ENCODE data around the gene RAX2. TPM values are rescaled to one million over a fixed set of nuclear protein-coding genes. Genes with fewer than 3 reads are reported as not detected.
"Not testable (repeated sequence)": the region's sequence is repeated elsewhere in the genome, so short reads cannot be mapped to it uniquely, and the experiment has no call there.

Gene RAX2
- total RNA-seq, 2 experiments from 2014 or later: not detected

DNA sequence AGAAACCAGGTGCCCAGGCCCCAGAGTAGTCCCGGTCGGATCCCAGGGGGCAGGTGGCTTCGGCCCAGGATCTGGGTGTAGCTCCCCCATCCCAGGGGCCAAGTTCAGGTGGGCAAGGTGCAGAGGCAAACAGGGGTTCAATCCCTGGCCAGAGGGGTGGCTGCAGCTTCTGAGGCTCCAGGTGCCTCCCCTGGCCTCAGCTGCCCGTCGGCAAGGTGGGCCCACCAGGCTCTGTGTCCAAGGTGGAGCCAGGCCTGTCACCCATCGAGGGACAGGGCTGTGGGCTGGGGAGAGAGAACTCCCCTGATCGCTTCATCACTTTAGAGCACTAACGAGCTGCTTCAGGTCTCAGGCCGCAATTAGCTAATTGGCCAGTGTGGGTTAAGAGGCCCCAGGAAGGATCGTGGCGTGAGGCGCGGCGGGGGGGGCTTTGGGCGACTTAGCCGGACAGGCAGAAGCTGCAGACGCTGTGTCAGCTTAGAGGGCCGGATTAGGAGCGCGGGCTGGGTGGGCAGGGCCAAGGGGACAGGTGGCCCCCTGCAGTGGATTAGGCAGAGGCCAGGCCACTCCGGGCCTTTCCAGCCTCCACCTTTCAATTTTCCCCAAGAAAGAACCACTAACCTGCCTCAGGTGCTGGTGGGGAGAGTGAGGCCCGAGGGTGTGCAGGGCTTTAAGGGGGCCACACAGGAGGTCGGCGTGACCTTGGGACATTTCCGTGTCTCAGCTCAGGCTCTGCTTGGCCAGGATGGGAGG lies 2.8 kb upstream of the RAX2 start:
- no peak for DNase-seq
- Mint-ChIP-seq H3K4me1 (ENCODE audit: low read depth) (peaks cover 7% of the 10 kb centered on the region), H3K27me3 (ENCODE audit: low read depth) (no peaks in the 10 kb centered on the region), H3K27ac (no peak overlapping the region), H3K9me3 (ENCODE audit: insufficient read depth) (no peaks in the 10 kb centered on the region), H3K36me3 (ENCODE audit: low read depth) (no peaks in the 10 kb centered on the region), H3K4me3 (no peak overlapping the region)
- ChIA-PET CTCF (interaction anchor here (1.5 to 1.6 kb wide), 2 partner anchors 12 to 47 kb away, joined by 4 to 6 read pairs; partner anchors contain the start of gene MRPL54), POLR2A (interaction anchor here (0.6 kb wide), 1 partner anchor 11 kb away, joined by 3 read pairs; no protein-coding TSS in a partner anchor)
- no peak for ATAC-seq

DNA sequence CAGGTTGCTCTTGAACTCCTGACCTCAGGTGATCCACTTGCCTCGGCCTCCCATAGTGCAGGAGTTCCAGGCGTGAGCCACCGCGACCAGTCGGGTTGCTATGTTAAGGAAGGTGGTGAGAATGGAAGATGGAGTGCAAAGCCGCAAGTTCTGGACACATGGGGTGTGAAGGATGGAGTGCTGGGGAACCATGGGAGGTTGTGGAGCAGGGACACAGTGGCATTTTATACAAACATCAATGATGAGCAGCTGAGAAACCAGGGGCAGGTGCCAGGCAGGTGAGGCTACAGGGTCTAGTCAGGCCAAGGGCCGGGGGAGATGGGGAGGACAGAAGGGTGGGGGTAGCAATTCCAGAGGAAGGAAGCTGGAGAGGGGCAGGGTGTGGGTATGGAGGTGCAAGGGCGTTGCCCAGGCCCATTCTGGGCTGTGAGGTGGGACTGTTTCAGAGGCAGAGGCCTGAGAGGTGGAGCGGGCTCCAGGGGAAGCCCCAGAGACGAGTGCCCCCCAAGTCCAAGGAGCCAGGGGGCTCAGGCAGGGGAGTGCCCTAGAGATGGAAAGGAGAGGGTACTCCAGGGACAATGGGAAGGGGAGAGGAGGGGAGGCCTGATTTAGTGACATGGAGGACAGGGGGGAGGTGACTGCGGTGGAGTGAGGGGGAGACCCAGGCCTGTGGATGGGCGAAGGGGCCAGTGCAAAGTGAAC lies 1.9 kb upstream of the RAX2 start:
- no peak overlapping the region for H3K4me3 Mint-ChIP-seq
- CTCF ChIA-PET: interaction anchor here (1.3 to 1.6 kb wide), 3 partner anchors 11 to 48 kb away, joined by 3 to 6 read pairs (median 4); partner anchors contain the start of gene MRPL54
- ATAC-seq: no peak
- H3K27ac Mint-ChIP-seq: no peak overlapping the region
- H3K4me1 Mint-ChIP-seq (ENCODE audit: low read depth): peaks cover 8% of the 10 kb centered on the region
- no peak for DNase-seq
- H3K27me3 Mint-ChIP-seq (ENCODE audit: low read depth): no peaks in the 10 kb centered on the region
- no peaks in the 10 kb centered on the region for H3K9me3 Mint-ChIP-seq (ENCODE audit: insufficient read depth)
- POLR2A ChIA-PET: no interaction called here
- peaks cover under 1% of the 10 kb centered on the region for H3K36me3 Mint-ChIP-seq (ENCODE audit: low read depth)

DNA sequence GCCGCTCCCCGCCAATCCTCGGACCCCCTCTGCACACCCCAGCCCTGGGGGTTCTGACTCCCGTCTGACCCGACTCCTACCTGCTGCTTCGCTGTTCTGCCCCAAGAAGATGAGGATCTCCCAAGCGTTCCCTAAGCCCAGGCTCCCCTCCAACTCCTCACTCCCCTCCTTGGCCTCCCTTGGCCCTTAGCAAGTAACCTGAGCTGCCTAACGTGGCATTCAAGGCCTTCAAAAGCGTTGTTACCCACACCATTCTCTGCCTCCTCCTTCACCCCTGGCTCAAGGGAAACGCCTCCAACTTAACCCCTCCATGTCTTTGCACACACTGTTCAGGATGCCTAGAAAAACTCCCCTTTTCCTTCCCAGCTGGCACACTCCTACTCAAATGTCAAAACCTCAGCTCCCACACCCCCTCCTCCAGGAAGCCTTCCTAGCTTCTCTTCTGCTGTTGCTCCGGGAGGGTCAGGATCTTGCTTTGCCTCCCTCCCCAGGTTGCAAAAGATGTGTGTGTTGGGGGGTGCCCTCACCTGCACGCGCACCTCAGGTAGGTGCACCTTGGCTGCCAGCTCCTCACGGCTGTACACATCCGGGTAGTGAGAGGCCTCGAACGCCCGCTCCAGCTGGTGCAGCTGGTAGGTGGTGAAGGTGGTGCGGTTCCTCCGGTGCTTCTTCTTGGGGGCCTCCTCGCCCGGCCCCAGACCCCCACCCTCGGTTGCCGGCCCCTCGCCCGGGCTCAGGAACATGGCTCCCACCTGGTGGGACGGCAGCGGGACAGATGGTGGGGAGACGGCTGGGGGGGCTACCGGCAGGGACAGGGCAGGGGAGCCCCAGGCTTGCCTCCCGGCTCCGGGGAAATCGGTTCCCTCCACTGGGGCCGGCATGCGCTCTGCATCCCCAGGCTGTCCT lies 775 bp downstream of the RAX2 start:
- POLR2A ChIA-PET: interaction anchor here (1.2 kb wide), 1 partner anchor 9 kb away, joined by 8 read pairs; the partner anchor contains the start of gene MRPL54
- no peaks in the 10 kb centered on the region for H3K9me3 Mint-ChIP-seq (ENCODE audit: insufficient read depth)
- CTCF ChIA-PET: no interaction called here
- H3K36me3 Mint-ChIP-seq (ENCODE audit: low read depth): peaks cover 15% of the 10 kb centered on the region
- DNase-seq (no peak), ATAC-seq (no peak)
- H3K27me3 Mint-ChIP-seq (ENCODE audit: low read depth): no peaks in the 10 kb centered on the region
- peaks cover 26% of the 10 kb centered on the region for H3K4me1 Mint-ChIP-seq (ENCODE audit: low read depth)
- peak overlapping the region; percentile 0 for H3K27ac Mint-ChIP-seq
- no peak overlapping the region for H3K4me3 Mint-ChIP-seq

DNA sequence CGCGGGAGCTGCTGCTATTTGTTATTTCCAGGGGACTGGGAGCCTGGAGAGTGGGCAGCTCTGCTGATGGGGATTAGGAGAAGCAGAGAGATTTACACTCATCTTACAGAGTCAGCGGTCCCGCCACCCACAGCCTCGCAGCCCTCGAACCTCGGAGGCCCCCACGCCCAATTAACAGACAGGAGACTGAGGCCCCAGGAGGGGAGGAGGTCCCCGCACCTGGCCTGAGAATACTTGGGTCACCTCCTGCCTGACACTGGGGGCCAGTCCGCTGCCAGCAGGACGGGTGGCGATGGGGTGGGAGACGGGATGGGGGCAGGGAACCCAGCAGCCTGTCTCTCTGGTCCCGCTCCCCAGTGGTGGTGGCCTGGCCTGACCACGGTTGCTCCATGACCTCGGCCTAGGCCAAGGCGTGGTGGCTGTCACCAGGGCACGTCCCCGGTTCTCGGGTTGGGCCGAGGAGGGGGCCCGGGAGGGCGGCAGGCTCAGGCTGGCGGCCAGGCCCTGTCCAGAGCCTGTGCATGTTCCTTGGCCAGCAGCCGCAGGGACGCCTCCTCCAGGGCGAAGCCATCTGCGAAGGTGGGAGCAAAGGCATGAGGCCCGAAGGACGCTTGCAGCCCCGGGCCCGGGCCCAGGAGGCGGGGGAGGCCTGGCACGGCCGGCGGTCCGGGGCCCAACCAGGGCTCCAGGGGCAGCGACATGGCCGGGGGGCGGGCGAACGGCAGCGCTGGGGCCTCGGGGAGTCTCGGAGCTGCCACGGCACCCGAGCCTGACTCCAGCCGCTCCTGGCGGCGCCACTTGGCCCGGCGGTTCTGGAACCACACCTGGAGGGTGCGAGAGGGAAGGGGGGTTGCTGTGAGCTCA lies 1.7 kb downstream of the RAX2 start:
- ChIA-PET CTCF (no interaction called here), POLR2A (interaction anchor here (1.2 kb wide), 1 partner anchor 8 kb away, joined by 8 read pairs; the partner anchor contains the start of gene MRPL54)
- Mint-ChIP-seq H3K36me3 (ENCODE audit: low read depth) (peaks cover 17% of the 10 kb centered on the region), H3K4me3 (no peak overlapping the region), H3K4me1 (ENCODE audit: low read depth) (peaks cover 27% of the 10 kb centered on the region), H3K27me3 (ENCODE audit: low read depth) (no peaks in the 10 kb centered on the region), H3K9me3 (ENCODE audit: insufficient read depth) (no peaks in the 10 kb centered on the region), H3K27ac (peak overlapping the region; percentile 25)
- ATAC-seq (no peak), DNase-seq (no peak)

DNA sequence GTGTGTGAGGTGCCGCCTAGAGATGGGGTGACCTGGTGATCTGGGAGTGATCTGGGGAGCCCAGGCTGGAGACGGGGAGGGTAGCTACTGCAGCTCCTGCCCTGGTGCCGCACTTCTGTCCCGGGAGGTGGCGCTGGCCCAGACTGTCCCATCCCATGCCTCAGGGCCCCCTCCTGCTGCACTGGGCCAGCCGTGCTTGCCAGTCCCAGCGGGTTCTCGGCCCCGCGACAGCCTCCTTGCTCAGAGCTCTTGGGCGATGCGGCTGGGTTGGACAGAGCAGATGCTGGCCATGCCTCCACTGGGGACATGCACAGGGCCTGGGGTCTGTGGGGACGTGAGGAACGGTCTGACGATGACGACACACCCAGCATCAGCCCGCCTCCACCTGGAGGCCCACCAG lies 2.5 kb downstream of the RAX2 start:
- peaks cover 17% of the 10 kb centered on the region for H3K36me3 Mint-ChIP-seq (ENCODE audit: low read depth)
- POLR2A ChIA-PET: interaction anchor here (0.6 kb wide), 1 partner anchor 9 kb away, joined by 4 read pairs; no protein-coding TSS in a partner anchor
- H3K9me3 Mint-ChIP-seq (ENCODE audit: insufficient read depth): no peaks in the 10 kb centered on the region
- ATAC-seq (no peak), DNase-seq (no peak)
- H3K4me3 Mint-ChIP-seq: no peak overlapping the region
- peaks cover 27% of the 10 kb centered on the region for H3K4me1 Mint-ChIP-seq (ENCODE audit: low read depth)
- H3K27me3 Mint-ChIP-seq (ENCODE audit: low read depth): no peaks in the 10 kb centered on the region
- no peak overlapping the region for H3K27ac Mint-ChIP-seq
- CTCF ChIA-PET: no interaction called here

DNA sequence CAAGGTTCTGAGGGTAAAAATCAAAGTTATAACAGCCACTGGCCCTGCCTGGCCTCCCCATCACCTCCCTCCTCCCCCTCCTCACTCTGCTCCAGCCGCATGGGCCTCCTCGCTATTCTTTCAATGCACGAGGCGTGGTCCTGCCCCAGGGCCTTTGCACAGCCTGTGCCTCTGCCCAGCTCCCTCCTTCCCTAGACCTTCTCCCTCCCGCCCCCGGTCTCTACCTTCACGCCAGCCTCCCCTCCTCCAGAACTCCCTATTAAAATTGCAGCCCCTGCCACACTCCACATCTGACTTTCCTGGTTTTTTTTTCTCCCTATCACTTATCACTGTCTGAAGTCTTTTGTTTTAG lies 3.3 kb downstream of the RAX2 start:
- Mint-ChIP-seq H3K4me1 (ENCODE audit: low read depth) (peaks cover 27% of the 10 kb centered on the region), H3K27ac (no peak overlapping the region), H3K36me3 (ENCODE audit: low read depth) (peaks cover 17% of the 10 kb centered on the region), H3K27me3 (ENCODE audit: low read depth) (no peaks in the 10 kb centered on the region), H3K4me3 (no peak overlapping the region), H3K9me3 (ENCODE audit: insufficient read depth) (no peaks in the 10 kb centered on the region)
- CTCF ChIA-PET: no interaction called here
- POLR2A ChIA-PET: no interaction called here
- DNase-seq (no peak), ATAC-seq (no peak)

DNA sequence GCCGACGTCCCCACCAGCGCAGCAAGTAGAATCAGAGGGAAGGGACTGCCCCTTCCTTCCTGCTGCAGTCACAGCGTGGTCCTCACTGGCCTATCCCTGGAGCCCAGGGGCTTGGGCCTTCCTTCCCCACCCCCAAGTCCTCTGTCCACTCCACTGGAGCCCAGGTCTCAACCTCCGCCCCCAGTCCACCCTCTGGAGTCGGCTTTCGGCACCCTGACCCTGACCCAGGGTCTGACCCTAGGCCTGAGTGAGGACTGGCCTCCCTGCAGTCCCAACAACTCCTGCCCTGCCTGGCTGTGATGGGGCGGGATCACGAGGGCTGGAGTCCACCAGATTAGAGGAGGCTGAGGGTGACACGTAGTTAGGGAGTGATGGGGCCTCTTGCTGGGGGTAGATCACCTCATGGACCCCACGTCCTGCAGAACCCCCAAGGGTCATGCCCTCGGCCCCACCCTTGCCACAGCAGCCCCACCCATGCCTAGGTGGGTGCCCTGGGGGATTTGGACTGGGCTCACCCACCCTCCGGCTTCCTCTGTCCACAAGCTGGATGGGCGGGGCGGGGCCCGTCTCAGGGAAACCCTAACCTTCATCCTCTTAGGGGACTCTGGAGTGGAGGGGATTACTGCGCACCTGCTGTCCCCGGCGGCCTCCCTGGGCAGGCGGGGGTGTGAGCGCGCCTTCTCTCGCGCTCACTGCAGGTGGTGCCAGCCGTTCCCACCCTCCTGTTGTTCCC lies 3.8 kb downstream of the RAX2 start:
- Mint-ChIP-seq H3K27ac (no peak overlapping the region), H3K27me3 (ENCODE audit: low read depth) (no peaks in the 10 kb centered on the region), H3K4me1 (ENCODE audit: low read depth) (peaks cover 29% of the 10 kb centered on the region), H3K9me3 (ENCODE audit: insufficient read depth) (no peaks in the 10 kb centered on the region), H3K36me3 (ENCODE audit: low read depth) (peaks cover 19% of the 10 kb centered on the region), H3K4me3 (no peak overlapping the region)
- DNase-seq (no peak), ATAC-seq (no peak)
- ChIA-PET CTCF (no interaction called here), POLR2A (no interaction called here)

DNA sequence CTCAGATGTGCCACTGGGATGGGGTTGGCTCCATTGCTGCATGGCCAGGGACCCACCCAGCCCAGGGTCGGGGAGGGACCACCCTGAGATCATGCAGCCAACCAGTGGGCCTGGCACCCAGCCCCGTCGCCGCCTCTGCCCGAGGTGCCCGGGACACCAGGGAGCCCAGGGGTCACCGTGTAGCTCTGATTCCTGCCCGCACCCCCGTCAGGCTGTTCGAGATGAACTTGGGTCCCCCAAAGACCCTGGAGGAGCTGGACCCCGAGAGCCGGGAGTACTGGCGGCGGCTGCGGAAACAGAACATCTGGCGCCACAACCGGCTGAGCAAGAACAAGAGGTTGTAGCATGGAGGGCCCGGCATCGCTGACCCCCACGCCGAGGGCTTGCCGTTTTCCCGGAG lies 5.0 kb downstream of the RAX2 start:
- Mint-ChIP-seq H3K27me3 (ENCODE audit: low read depth) (no peaks in the 10 kb centered on the region), H3K4me3 (no peak overlapping the region), H3K9me3 (ENCODE audit: insufficient read depth) (no peaks in the 10 kb centered on the region), H3K36me3 (ENCODE audit: low read depth) (peaks cover 26% of the 10 kb centered on the region), H3K27ac (peak overlapping the region; percentile 85), H3K4me1 (ENCODE audit: low read depth) (peaks cover 28% of the 10 kb centered on the region)
- DNase-seq (no peak), ATAC-seq (no peak)
- ChIA-PET POLR2A (interaction anchor here (0.6 kb wide), 1 partner anchor 554 kb away, joined by 4 read pairs; no protein-coding TSS in a partner anchor), CTCF (interaction anchor here (0.6 to 0.7 kb wide), 2 partner anchors 32 to 55 kb away, joined by 3 to 4 read pairs; no protein-coding TSS in a partner anchor)

DNA sequence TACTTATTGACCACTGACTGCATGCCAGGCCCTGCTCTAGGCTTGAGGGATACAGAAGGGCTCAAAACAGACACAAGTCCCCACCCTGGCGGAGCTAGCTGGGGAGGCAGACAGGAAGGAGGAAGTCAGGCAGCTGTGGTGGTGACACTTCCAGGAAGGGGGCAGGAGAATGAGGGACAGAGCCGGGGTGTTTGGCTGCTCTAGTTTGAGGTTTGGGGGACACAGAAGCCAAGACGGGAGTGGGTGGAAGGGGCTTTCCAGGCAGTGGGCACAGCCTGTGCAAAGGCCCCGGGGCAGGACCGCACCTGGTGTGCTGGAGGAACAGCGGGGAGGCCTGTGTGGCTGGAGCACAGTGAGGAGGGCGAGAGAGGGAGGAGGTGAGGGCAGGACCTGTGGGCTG lies 5.5 kb downstream of the RAX2 start:
- Mint-ChIP-seq H3K27ac (peak overlapping the region; percentile 85), H3K4me3 (no peak overlapping the region), H3K27me3 (ENCODE audit: low read depth) (no peaks in the 10 kb centered on the region), H3K4me1 (ENCODE audit: low read depth) (peaks cover 33% of the 10 kb centered on the region), H3K9me3 (ENCODE audit: insufficient read depth) (no peaks in the 10 kb centered on the region), H3K36me3 (ENCODE audit: low read depth) (peaks cover 26% of the 10 kb centered on the region)
- ATAC-seq (no peak), DNase-seq (peak; percentile 55)
- ChIA-PET CTCF (interaction anchor here (0.6 kb wide), 1 partner anchor 32 kb away, joined by 4 read pairs; no protein-coding TSS in a partner anchor), POLR2A (interaction anchor here (0.8 kb wide), 1 partner anchor 46 kb away, joined by 3 read pairs; no protein-coding TSS in a partner anchor)

DNA sequence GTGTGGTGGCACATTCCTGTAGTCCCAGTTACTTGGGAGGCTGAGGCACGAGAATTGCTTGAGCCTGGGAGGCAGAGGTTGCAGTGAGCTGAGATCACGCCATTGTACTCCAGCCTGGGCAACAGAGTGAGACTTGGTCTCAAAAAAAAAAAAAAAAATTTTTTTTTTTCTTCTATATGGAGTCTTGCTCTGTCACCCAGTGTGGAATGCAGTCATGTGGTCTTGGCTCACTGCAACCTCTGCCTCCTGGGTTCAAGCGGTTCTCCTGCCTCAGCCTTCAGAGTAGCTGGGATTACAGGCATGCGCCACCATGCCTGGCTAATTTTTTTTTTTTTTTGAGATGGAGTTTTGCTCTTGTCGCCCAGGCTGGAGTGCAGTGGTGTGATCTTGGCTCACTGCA lies 6.3 kb downstream of the RAX2 start:
- ATAC-seq; H3K4me3 Mint-ChIP-seq; H3K27me3 Mint-ChIP-seq (ENCODE audit: low read depth); DNase-seq; H3K9me3 Mint-ChIP-seq (ENCODE audit: insufficient read depth); CTCF ChIA-PET; H3K27ac Mint-ChIP-seq: not testable (repeated sequence)
- Mint-ChIP-seq H3K4me1 (ENCODE audit: low read depth) (peaks cover 39% of the 10 kb centered on the region), H3K36me3 (ENCODE audit: low read depth) (peaks cover 28% of the 10 kb centered on the region)
- POLR2A ChIA-PET: interaction anchor here (0.8 kb wide), 1 partner anchor 47 kb away, joined by 3 read pairs; no protein-coding TSS in a partner anchor

Data from activated CD8-positive, alpha-beta T cell treated with anti-CD3 and anti-CD28 coated beads, Interleukin-2, amount 10 ng/mL, durations not matched to agents 7 days and 5 days (primary cell).